NOMO-1 treated with DMSO at 0.1 percent for 48 hours (cell line): ENCODE data around the gene ADM2.

Source experiments
- DNase-seq: peaks from one replicate; lab custom pipeline; 2025; ENCODE audit not compliant: unreplicated experiment; lab: John Stamatoyannopoulos, UW

ADM2 gene

GRCh38 chr22:50533856-50534711, 52.7 kb downstream of the ADM2 start:
- peak; percentile 65 for DNase-seq

GRCh38 chr22:50535113-50535512, 53.8 kb downstream of the ADM2 start:
- DNase-seq: no peak
